Activated CD8-positive, alpha-beta memory T cell treated with anti-CD3 and anti-CD28 coated beads for 48 hours (primary cell): Measurements from ENCODE around the gene NELFE.
"Not testable (repeated sequence)": the region's sequence is repeated elsewhere in the genome, so short reads cannot be mapped to it uniquely, and the experiment has no call there.

ENCODE experiments used
- DNase-seq, 3 experiments: peaks; one replicate each; pipeline ENCODE4 v3.0.0-alpha.2; 2020; ENCODE audit warnings: low read depth in 2 of 3, low spot score in 2 of 3

NELFE gene

DNA sequence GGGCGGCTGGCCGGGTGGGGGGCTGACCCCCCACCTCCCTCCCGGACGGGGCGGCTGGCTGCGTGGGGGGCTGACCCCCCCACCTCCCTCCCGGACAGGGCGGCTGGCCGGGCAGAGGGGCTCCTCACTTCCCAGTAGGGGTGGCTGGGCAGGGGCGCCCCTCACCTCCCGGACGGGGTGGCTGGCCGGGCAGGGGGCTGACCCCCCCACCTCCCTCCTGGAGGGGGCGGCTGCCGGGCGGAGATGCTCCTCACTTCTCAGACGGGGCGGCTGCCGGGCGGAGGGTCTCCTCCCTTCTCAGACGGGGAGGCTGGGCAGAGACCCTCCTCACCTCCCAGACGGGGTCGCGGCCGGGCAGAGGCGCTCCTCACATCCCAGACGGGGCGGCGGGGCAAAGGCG is 17.3 kb upstream of the NELFE start:
- not testable (repeated sequence) for DNase-seq

DNA sequence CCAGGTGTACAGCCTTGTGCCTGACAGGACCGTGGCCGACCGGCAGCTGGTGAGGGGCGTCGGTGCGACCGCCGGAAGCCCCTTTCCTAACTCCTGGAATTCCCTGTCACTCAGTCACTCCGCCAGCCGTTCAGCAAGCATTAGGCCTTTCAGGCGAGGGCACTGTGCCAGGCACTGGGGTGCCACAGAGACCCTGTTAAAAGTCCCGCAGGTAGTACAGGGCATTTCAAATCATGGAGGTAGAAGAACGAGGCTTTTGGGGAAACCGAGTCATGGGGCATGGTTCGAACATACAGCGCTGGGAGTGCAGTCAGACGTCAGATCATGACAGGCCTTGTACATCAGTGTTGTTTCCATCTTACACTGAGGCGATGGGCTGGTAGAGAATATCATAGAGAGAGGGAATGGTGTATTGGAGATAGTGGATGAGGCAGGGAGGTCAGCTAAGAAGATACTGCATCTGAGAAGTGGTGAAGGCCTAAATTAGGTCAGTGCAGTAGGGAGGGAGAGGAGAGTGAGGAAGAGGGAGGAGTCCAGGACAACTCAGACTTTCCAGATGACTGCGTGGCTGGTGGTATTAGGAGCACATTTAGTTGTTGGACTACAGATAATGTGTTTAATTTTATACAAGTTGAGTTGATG is 14.1 kb upstream of the NELFE start:
- no peak for DNase-seq

DNA sequence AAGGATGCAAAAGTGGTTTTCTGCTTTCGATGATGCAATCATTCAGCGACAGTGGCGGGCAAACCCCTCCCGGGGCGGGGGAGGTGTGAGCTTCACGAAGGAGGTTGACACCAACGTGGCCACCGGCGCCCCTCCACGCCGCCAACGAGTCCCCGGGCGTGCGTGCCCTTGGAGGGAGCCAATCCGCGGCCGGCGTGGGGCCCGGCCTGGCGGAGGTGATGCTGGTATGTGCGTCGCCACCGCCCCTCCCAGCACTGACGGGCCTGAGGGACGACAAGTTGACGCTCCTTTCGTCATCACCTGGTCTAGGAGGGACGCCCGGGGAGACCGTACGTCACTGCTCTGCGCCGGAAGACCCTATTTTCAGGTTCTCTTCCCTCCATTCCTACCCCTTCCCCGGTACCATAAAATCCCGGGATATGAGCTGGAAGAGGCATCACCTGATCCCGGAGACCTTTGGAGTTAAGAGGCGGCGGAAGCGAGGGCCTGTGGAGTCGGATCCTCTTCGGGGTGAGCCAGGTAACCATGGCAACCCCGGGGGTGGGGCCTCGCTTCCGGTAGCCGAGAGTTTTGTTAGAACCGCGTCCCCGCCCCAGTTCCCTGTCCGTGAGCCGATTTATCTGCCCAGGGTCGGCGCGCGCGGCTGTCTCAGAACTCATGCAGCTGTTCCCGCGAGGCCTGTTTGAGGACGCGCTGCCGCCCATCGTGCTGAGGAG is 13.4 kb upstream of the NELFE start, which contains the start of gene DXO:
DXO (minus strand) TSS at position 146 of the 716 bp plus-strand sequence. CDS start 463 bp downstream, outside the sequence.
- peak; percentile 95 to 98 (median 98) for DNase-seq

DNA sequence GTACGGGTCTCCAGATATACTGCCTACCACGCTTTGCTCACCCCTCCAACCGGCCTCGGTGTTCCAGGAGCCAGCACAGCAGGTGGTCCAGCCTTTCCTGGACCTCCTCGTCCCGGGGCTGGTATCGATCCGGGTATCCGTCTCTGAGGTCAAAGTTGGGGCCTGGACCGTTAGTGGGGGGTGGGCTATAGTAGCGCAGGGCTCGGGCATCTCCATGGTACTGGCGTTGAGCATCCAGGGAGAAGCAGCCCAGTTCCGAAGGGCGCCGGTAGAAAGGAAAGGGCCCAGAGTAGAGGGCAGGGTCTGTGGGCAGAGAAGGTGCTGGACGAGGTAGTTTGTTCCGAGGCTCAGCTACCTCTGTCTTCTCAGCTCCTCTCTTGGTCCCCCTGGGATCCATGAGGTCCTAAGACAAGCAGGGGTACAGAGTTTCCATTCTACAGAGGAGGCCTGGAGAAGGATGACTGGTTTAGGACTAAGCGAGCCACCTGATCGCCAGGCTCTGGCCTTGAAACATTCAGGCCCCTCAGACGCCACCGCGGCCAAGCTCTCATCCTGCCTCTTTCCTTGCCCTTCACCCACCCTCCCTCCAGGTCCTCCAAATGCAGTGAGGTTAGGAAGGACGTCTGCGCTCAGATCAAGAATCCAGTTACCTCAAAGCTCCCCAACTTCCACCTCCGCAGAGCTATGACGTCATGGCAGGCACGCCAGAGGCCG is 12.7 kb upstream of the NELFE start:
- DNase-seq, result peak in 1 of 3 experiments; percentile 33

DNA sequence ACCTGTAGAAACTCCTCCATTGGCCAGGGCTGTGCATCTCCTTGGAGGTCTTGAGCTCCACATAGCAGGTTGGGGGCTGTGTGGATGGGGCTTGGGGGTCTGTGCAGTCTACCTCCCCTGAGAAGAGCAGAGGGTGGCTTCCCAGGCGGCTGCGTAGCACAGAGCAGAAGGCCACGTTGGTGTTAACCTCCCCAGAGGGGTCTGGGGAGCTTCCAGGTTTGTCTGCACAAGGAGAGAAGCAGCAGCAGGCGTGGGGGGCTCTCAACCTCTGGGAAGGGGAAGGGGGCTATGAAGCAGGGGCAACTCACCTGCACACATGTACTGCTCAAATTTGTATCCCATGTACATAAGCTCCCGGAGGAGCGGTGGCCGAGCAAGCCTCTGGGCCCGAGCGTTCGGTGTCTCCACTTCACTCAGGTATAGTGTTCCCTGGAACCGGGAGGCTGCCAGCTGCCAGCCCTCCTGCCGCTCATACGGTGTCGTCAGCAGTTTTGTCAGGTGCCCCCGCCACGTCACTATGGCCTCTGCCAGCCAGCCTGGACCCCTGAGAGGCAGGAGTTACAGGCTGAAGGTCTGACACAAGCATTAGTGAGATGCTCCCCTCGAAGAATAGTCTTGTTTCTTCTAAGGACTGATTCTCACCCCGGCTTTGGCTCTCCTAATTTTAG is 12.0 kb upstream of the NELFE start:
- no peak for DNase-seq

DNA sequence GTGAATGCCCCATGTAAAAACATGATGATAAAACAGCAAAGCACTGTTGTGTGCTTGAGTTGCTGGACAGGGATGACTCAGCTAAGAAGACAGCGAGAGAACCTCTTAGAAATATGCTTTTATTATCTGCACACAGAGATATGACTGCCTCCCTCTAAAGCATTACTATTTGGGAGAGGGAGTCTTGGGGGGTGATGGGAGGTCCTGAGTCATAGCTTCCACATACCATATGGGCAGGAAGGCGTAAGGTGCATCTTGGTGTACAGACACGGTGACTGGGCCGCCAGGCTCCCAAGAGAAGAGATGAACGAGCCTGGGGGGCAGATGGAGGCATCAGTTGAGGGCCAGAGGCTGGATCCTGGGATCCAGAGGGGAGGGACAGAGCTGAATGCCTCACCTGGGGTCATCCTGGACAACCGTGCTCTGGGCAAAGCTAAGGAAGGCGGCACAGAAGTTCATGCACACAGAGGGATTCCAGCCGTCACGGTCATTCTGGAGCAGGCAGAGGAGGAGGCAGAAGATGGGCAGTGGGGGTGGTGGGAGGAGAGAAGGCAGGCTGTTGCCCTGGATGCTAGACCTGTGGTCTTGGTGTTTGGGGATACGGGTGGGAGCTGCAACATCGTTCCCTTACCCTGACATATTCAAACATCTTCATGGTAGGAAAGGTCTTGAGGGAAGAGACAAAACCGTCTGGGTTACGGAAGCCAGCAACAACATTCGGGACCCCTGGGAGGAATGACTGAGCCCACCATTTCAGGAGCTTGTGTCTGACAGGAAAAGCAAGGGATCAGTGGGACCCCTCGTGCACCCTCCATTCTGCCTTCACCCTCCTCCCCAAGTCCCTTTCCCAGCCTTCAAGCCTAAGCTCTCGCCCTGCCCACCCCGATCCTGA is 11.2 kb upstream of the NELFE start:
- no peak for DNase-seq

DNA sequence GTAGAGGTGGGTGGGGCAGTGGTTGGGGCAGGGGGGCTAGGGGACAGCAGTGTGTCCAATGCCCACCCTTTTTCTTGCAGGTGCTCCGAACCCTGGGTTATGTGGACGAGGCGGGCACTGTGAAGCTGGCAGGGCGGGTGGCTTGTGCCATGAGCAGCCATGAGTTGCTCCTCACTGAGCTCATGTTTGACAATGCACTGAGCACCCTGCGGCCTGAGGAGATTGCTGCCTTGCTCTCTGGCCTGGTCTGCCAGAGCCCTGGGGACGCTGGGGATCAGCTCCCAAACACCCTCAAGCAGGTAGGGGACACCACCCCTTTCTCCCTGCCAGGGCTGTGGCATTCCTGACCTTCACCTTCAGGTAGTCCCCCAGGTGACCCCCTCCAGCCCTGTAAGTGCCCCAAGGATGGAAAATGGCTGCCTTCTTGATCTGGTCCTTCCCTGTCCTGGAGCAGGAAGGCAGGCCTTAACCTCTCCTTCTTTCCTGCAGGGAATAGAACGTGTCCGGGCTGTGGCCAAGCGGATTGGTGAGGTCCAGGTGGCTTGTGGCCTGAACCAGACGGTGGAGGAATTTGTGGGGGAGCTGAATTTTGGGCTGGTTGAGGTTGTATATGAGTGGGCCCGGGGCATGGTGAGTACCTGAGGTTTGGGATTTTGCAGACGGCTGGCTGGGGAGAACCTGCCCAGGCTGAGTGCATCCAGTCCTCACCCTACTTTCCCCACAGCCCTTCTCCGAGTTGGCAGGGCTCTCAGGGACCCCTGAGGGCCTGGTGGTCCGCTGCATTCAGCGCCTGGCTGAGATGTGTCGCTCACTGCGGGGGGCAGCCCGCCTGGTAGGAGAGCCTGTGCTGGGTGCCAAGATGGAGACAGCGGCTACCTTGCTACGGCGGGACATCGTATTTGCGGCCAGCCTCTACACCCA is 10.3 kb upstream of the NELFE start:
- no peak for DNase-seq

DNA sequence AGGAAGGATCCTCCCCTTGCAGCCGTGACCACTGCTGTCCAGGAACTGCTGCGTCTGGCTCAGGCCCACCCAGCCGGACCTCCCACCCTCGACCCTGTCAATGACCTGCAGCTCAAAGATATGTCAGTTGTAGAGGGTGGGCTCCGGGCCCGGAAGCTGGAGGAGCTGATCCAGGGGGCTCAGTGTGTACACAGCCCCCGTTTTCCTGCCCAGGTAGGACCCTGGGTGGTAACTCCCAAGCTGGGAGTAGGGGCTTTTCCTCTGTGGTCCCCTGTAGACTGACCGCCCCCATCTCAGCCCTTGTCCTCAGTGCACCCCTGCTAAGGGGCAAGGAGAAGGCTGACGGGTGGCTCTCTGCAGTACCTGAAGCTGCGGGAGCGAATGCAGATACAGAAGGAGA is 9.6 kb upstream of the NELFE start:
- DNase-seq, result no peak

DNA sequence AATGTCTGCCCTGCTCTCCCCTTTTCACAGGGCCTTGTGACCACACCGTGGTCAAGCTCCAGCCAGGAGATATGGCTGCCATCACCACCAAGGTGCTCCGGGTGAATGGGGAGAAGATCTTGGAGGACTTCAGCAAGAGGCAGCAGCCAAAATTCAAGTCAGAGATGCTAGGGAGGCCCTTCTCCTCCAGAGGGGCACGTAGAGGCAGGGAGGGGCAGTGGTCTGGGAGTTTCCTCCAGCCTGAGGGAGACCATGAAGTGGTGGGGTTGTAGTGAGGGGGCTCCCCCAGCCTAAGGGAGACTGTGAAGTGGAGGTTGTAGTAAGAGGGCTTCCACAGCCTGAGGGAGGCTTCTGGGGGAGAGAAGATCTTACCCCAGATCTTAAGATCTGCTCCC is 9.2 kb upstream of the NELFE start:
- no peak for DNase-seq

DNA sequence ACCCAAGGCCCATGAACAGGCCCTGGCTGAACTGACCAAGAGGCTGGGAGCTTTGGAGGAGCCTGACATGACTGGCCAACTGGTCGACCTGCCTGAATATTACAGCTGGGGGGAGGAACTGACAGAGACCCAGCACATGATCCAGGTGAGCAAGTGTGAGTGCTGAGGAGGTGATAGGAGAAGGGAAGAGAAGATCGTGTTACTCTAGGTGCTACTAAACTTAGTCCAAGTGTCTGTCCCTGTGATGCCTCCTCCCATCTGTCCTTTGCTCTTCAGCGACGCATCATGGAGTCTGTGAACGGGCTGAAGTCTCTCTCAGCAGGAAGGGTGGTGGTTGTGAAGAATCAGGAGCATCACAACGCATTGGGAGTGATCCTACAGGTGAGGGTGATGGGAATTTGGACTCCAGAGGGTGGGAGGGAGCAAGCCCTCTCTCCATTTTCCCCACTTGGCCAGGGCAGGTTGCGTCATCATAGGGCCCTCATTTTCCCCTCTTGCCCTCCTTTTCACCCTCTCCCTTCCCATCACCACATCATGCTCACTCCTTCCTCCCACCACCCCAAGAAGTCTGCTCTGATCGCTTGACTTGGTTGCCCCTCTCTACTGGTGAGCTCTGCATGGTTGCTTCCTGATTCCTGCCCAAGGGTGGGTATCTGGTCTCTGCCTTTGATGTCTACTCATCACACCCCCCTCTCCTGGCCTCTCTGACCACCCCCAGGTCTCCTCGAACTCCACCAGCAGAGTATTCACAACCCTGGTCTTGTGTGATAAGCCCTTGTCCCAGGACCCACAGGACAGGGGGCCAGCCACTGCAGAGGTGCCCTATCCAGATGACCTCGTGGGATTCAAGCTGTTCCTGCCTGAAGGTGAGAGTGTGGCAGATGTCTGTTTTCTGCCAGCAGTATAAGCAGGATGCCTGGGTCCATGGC is 8.5 kb upstream of the NELFE start:
- no peak for DNase-seq

DNA sequence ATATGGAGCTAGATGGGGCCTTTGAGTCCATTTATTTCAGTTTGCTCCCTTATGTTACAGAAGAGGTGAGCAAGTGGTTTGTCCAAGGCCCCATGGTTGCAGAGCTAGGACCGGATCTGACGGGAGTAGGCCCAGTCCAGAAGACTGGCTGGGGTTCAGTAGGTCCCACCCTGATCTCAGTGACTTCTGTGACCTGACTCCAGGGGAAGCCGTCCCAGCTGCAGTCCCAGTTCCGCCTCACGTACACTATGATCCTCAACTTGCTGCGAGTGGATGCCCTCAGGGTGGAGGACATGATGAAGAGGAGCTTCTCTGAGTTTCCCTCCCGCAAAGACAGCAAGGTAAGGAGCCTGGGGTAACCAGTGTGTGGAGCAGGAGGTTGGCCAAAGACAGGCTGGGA is 7.7 kb upstream of the NELFE start:
- no peak for DNase-seq

DNA sequence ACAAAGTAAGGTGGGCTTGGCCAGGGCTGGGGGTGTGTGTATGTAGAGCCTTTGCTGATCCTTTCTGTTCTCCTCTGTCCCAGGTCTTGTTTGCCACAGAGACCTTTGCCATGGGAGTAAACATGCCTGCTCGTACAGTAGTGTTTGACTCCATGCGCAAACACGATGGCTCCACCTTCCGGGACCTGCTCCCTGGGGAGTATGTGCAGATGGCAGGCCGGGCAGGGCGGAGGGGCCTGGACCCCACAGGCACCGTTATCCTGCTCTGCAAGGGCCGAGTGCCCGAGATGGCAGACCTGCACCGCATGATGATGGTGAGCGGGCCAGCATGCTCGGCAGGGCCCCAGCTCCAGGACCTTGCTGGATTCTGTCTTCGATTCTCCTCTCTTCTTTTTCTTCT is 6.9 kb upstream of the NELFE start:
- no peak for DNase-seq

DNA sequence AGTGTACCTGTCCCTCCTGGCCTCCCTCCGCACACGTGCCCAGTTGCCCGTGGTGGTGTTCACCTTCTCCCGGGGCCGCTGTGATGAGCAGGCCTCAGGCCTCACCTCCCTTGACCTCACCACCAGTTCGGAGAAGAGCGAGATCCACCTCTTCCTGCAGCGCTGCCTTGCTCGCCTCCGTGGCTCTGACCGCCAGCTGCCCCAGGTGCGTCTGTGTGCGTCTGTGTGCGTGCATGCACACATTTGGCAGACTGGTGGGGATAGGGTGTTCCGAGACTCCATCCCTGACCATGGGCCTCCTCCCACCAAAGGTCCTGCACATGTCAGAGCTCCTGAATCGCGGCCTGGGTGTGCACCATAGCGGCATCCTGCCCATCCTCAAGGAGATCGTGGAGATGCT is 5.2 kb upstream of the NELFE start:
- DNase-seq, result no peak

DNA sequence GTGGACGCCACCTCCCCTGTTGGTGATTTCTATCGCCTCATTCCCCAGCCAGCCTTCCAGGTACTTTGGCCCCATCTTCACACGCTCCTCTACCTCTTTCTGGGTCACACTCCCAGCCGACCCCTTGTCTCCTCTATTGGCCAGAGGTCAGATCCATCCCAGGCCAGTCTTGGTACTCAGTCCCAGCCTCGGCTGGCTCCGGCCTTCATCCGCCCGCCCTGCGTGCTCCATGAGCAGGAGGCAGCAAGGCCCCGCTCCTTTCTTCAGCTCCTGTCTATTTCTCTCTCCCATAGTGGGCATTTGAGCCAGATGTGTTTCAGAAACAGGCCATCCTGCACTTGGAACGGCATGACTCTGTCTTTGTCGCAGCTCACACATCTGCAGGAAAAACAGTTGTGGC is 2.8 kb upstream of the NELFE start:
- DNase-seq, result no peak

DNA sequence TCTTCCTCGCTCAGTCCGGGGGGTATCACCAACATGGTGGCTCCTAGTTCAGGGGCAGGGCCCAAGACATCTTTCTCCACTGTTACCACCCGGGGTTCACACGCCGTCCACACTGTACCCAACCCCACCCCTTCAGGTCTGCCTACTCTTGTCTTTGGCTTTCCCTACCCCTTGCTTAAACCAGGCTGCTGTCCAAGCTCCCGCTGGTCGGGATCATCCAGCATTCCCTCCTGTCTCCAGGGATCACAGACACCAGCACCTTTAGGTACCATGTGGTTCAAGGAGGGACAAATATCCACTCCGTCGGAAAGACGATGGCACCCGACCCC is 395 bp downstream of the NELFE start:
- no peak for DNase-seq

DNA sequence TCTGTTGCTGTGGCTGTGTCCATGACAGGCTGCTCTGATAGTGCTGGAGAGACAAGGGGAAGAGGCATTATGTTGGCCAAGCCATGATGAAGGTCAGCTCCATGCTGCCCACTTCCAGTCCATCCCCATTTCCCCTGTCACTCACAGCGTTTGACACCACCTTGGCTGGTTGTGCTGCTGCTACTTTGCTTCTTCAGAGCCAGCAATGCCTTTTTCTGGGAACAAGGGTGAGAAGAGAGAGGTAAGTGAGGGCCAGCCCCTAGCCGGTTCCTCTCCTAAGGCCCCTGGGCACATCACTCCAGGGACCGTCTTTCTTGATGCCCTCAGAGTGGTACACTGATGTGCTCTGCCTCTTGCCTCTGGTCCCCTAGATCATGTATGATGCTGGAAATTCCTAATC is 2.0 kb downstream of the NELFE start:
- no peak for DNase-seq

DNA sequence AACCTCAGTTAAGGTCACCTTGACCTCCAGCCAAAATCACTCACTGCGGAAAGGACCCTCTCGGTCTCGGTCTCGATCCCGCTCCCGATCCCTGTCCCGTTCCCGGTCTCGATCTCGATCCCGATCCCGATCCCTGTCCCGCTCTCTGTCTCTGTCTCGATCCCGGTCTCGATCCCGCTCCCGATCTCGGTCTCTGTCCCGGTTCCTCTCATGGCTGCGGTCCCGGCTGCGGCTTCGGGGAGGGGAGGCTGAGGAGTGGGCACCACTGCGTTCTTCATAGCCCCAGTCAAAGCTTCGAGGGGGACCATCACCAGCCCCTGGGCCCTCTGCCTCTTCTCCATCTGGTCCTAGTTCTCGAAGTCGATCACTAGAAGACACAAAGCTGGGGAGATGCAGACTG is 4.3 kb downstream of the NELFE start:
- no peak for DNase-seq

DNA sequence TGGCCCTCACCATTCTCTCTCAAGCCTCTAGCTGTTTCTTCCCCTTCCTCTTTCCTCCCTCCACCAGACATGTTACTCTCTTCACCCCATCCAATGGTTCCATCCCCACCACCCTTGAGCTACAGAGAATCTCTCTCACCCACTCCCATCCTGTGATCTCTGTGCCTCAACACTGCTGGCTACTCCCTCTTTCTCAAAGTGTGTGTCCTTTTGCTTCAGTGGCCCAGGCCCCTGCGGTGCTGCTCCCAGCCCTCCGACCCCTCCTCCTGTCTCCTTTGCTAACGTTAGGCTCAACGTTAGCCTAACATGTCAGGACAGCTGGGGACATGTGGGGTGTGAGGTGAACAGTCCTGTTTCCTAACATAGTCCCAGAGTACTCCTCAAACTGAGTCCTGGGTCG is 5.9 kb downstream of the NELFE start:
- no peak for DNase-seq
